HG03432 (cell line): ENCODE measurements around the gene RAB6B.
A peak's percentile ranks its signal among the peaks of the same experiment; 100 is the strongest.

Experiments
- ATAC-seq: cut with Tn5 transposase; IDR thresholded peaks from one replicate; pipeline ENCODE4 v1.9.1; 2021; ENCODE audit warnings: mild to moderate bottlenecking, moderate library complexity; ENCODE audit not compliant: unreplicated experiment

RAB6B gene

DNA sequence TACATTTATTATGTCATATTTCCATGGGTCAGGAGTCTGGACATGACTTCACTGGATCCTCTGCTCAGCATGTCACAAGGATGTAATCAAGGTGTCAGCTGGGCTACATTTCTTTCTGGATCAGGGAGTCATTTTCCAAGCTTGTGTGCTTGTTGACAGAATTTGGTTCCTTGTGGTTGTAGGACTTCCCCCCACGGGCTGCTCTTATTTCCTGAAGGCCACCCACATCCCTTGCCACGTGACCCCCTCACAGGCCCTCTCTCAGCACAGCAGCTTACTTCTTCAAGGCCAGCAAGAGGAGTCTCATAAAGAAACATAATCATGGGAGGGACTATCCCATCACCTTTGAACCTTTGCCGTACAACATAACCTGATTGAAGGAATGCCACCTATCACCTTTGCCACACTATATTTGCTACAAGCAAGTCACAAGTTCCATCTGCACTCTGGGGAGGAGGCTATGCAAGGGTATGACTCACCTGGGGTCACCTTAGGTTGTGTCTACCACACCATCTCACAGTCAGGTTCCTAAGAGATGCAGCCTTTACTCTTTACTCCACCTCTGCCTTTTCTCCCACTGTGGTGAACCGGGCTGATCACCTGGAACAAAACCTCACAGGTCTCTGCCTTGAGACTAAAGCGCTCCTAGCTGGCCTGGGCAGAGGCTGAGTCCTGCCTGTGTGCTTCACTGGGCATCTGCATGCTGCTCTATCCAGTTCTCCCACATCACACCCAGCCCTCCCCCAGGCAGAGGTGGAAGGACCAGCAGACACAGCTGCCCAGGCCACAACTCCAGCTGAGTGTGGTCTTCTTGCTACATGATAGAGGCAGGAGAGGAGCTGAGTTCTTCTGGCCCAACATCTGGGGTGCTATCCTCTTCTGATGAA is 13.5 kb downstream of the RAB6B start:
- no peak for ATAC-seq

DNA sequence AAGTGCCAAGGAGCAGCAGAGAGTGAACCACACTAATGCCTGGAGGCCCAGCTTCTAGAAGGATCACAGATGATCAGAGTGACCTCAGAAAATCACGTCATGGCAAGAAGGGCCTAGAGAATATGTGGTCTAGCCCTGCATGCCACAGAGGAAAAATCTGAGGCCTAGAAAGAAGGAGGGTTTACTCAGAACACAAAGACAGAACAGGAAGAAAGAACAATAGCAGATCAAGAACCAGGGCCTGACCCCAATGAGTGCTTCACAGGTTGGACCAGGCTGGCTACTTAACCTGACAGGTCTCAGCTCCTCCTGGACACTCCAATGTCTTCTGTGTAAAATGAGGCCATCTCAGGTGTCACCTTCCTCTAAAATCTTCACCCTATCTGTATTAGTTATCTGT is 14.2 kb downstream of the RAB6B start:
- ATAC-seq, result no peak

GRCh38 chr3:133880886-133881455 is 14.7 kb downstream of the RAB6B start:
- no peak for ATAC-seq

GRCh38 chr3:133880287-133880686 is 15.4 kb downstream of the RAB6B start:
- peak; percentile 66 for ATAC-seq

DNA sequence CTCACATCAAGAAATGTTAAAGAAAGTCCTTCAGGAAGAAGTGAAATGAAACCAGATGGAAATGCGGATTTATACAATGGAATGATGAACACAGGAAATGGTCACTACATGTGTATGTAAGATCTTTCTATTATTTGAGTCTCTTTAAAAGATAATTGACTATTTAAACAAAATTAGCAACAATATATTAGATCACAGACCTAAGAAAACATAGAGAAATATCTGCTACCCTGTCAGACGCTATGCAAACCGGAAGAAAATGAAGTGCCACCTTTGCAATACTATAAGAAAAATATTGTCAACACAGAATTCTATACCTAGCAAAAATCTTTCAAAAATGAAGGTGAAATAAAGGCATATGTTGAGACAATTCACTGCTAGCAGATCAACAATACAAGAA is 17.2 kb downstream of the RAB6B start:
- no peak for ATAC-seq

- no peak for ATAC-seq
These were observed 18.5 kb downstream of the RAB6B start for GRCh38 chr3:133877221-133877620.

DNA sequence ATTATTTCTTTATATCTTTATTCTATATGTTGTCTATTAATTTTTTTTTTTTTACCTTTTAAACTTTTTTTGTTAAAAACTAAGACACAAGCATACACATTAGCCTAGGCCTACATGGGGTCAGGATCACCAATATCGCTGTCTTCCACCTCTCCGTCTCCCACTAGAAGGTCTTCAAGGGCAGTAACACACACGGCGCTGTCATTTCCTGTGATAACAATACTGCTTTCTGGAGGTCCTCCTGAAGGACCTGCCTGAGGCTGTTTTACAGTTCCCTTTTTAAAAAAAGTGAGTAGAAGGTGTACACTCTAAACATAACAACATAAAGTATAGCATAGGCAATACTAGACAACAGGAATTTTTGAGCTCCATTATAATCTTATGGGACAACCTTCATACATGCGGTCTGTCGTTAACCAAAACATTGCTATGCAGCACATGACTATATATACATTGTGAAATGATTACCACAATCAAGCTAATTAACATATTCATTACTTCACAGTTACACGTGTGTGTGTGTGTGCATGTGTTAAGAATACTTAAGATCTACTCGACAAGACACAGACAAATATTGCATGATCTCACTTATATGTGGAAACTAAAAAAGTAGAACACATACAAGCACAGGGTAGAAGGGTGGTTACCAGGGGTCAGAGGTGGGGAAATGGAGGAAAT is 20.8 kb downstream of the RAB6B start:
- ATAC-seq, result no peak

GRCh38 chr3:133874344-133874743 is 21.3 kb downstream of the RAB6B start:
- no peak for ATAC-seq

DNA sequence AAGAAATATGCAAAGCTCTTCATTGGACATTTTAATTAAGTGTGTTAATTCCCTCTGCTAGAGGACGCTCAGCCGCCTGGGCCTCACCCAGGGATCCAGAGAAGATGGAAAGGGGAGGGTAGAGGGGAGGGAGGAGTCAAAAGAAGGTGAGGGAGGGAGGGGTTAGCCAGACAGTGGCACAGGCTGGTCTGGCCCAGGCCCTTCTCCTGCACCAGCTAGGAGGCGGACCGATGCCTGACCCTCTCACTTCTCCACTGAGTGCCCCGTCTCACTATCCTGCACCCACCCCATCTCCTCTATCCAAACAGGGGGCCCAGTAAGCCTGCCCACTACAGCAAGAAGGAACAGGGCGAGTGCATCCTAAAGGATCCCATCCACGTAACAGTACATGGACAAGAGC is 22.9 kb downstream of the RAB6B start:
- no peak for ATAC-seq

- no peak for ATAC-seq
These were observed 23.5 kb downstream of the RAB6B start for GRCh38 chr3:133872161-133872560.

DNA sequence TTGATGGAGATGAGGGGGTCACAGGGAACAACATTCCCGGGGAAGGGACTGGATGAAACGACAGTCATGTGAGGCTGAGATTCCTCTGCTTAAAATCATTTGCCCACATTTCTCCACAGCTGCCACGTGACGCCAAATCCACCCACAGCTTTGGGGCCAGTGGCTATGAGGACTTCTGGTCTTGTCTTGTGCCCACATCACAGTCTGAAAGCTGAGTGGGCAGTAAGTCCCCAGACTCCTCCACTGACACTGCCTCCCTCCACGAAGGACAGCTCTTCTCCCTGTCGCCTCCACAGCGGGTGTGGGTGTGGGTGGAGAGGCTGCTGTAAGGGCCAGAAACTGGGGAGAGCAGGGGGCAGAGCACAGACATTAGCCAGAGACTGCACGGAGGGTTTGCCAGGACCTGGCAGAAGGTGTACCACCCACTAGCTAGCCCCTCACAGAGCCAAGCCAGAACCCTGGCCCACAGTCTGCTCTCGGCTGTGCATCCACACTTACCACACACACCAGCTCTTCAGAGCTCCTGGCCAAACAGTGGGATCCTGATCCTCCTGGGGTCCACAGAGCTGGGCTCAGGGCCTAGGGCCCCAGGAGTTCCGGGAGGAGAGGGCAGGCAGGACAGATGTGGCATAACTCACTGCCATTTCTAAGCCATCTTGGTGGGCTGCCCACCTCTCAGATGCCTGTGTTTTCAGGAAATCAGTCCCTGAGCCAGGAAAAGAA is 24.2 kb downstream of the RAB6B start:
- no peak for ATAC-seq

GRCh38 chr3:133870822-133871221 is 24.9 kb downstream of the RAB6B start:
- ATAC-seq, result no peak

GRCh38 chr3:133869586-133869985 is 26.1 kb downstream of the RAB6B start:
- no peak for ATAC-seq

- ATAC-seq, result no peak
These were observed 26.8 kb downstream of the RAB6B start for GRCh38 chr3:133868758-133869475.

DNA sequence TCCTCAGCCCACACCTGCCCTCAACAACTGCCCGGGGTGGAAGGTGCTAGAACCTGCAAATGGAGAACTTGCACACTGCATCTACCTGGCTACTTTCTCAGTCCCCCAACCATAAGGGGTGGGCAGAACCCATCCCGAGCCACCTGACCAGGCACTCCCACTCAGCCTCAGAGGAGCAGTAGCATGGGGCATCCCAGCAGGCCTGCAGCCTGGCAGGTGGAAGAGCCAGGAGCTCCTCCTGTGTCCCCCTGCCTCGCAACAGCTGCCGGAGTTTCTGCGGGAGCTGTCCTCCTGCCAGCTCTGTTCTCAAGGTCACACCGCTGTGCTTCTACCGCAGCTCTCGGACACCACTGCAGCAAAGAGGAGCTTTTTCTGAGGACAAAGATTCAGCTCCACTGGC is 27.5 kb downstream of the RAB6B start:
- no peak for ATAC-seq

DNA sequence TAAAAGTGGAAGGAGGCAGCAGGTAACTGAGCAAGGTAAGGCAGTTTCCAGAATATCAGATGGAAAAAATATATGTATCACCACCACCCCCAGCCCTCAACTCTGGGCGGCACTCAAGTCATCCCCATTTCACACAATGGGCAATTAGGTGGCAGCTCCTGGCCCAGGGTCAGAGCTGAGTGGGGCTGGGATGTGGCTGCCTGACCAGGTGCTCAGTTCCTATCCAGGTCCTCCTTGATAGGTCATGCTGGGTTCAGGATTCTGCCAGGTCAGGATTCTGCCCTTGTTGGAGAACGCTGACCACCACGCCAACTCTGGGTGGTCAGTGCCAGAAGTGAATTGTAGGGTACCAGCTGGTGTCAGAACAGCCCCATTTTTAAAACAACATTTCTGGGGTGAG is 29.5 kb downstream of the RAB6B start:
- ATAC-seq, result no peak

DNA sequence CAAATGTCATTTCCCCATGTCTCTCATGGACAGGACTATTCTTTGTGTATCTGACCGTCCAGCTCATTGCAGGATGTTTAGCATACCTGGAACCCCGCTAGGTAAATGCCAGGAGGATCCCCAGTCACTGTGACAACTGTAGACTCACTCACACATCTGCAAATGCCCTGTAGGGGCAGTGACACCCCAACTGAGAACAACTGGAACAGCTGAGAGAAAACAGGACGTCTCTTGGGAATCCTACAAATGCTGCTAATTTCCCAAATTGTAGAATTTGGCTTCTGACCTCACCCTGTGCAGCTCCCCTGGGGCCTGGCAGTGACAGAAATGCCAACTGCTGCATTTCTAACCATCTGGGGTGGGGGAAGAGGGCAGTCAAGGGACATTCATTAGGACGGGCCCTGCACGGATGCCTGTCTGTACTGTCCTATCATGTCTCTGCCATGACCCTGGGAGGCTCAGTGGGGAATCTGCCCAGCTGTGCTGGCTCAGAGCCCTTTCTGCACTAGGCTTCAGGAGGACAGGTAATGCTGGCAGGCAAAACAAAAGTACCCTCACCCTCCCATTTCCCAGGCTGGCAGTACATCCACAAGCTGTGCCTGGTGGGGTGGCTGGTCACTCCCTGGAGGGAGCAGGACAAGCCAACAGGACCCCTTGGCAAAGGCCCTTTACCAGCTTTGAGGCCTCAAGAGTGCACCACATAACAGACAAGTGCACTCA is 30.4 kb downstream of the RAB6B start:
- ATAC-seq, result no peak

DNA sequence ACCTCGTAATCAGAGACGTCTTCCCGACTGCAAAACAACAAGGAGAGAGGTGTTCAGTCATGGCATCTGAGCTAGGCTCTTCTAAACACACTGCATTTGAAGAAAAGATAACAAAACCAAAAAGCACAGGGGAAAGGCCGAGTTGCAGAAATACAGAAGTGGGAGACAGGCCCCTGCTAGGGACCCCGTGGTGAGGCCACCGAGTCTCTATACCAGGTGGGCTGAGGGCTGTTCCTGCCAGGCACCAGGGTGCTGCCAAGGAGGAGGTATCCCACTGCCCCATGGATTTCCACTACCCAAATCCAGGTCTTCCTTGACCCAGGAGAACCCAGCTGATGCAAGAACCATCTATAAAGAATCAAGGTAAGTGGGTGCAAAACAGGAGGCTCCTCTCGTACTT is 31.1 kb downstream of the RAB6B start:
- no peak for ATAC-seq

GRCh38 chr3:133863911-133864310 is 31.8 kb downstream of the RAB6B start:
- ATAC-seq, result no peak

GRCh38 chr3:133862161-133862560 is 33.5 kb downstream of the RAB6B start:
- no peak for ATAC-seq
